Measurements from ENCODE around the gene PPP1R9B. TPM values are rescaled to one million over a fixed set of nuclear protein-coding genes. Genes with fewer than 3 reads are reported as not detected.

Gene PPP1R9B
- total and polyA plus RNA-seq, 2 donors (not counting 1 experiment from before 2014, with no cell fraction given) = 80.7 to 220 TPM

DNA sequence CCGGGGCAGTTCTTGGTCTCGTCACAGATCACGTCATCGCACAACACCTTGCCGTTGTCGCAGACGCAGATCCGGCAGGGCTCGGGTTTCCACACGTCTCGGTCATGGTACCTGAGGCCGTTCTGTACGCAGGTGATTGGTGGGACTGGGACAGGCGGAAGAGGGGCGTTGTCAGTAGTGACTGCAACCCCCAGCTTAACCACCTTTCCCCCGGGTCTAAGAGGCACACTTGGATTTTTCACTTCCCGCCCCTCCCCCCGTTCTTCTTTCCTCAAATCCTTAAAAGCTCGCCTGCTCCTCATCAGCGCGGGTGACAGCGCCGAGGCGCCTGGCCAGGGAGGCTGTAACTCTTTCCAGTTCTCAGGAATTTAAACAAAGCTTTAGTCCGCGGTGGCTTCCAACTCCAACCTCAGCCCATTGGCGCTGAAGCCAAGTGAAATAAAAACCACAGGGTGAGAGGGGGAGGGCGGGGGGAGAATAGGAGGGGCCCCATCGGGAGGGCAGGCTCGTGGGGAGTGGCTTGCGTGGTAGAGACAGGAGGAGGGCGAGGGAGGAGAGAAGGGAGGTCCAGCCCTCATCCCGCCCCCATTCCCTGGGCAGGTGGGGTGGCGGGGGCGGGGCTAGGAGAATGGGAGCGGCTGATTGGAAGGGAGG lies 49.5 kb upstream of the PPP1R9B start:
- intact Hi-C loops (cut with micrococcal nuclease) = loop anchor here (1.0 to 2.0 kb wide), 6 partner anchors 21 to 339 kb away; no protein-coding TSS in a partner anchor
- peak overlapping the region; percentile 32 for H3K27ac Mint-ChIP-seq
- H3K4me1 ChIP-seq (ENCODE audit: control insufficient read depth in 2 of 2, insufficient read depth in 2 of 2, low read length in 2 of 2) = peaks cover 18 to 23% of the 10 kb centered on the region in 2 donors
- TF ChIP-seq EZH2 (IDR thresholded peaks at IDR 0.05; ENCODE audit: borderline replicate concordance, insufficient read depth, low read depth, low read length, poor library complexity, severe bottlenecking) = no peak
- TF ChIP-seq, protein P1, sequence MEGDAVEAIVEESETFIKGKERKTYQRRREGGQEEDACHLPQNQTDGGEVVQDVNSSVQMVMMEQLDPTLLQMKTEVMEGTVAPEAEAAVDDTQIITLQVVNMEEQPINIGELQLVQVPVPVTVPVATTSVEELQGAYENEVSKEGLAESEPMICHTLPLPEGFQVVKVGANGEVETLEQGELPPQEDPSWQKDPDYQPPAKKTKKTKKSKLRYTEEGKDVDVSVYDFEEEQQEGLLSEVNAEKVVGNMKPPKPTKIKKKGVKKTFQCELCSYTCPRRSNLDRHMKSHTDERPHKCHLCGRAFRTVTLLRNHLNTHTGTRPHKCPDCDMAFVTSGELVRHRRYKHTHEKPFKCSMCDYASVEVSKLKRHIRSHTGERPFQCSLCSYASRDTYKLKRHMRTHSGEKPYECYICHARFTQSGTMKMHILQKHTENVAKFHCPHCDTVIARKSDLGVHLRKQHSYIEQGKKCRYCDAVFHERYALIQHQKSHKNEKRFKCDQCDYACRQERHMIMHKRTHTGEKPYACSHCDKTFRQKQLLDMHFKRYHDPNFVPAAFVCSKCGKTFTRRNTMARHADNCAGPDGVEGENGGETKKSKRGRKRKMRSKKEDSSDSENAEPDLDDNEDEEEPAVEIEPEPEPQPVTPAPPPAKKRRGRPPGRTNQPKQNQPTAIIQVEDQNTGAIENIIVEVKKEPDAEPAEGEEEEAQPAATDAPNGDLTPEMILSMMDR (IDR thresholded peaks at IDR 0.05) = no peak
- peaks cover 0 to 49% (median 11%) of the 10 kb centered on the region in 4 experiments for H3K27me3 ChIP-seq (replicated peaks in 1 of 4; ENCODE audit: control extremely low read depth in 1 of 4, control insufficient read depth in 3 of 4, insufficient read depth in 4 of 4, low read length in 3 of 4)
- peak; percentile 80 for DNase-seq
- no peaks in the 10 kb centered on the region for H3K9me3 Mint-ChIP-seq (ENCODE audit: insufficient read depth)
- H4K20me1 ChIP-seq (ENCODE audit: control insufficient read depth, insufficient read depth, low read length, poor library complexity, severe bottlenecking) = no peaks in the 10 kb centered on the region
- no peaks in the 10 kb centered on the region for H3K36me3 ChIP-seq (replicated peaks in 1 of 2; ENCODE audit: control extremely low read depth in 1 of 2, control insufficient read depth in 1 of 2, extremely low read depth in 1 of 2, insufficient read depth in 2 of 2, low read length in 1 of 2)
- H3K4me3 Mint-ChIP-seq = peak overlapping the region; percentile 85
- H3K9me3 ChIP-seq (ENCODE audit: control extremely low read depth in 1 of 3, control insufficient read depth in 2 of 3, insufficient read depth in 1 of 3, low read length in 2 of 3) = peaks cover 0 to 9% (median 0%) of the 10 kb centered on the region in 3 donors
- CTCF ChIA-PET = interaction anchor here (0.6 to 7.3 kb wide), 38 partner anchors 8 to 301 kb away, joined by 3 to 156 read pairs (median 4); partner anchors contain the start of genes ITGA3, PDK2 and TMEM92
- H3K79me2 ChIP-seq (ENCODE audit: control insufficient read depth, insufficient read depth, low read length) = no peaks in the 10 kb centered on the region
- H2AFZ ChIP-seq (ENCODE audit: insufficient read depth, low read depth, low read length, poor library complexity, severe bottlenecking) = peak overlapping the region; percentile 56
- WGBS (ENCODE audit: insufficient coverage) = under 1% methylated on average over 19 of the region's 36 CpGs
- peaks cover 42% of the 10 kb centered on the region for H3K27me3 Mint-ChIP-seq
- peak overlapping the region in 1 of 2 donors; percentile 47 for H3K27ac ChIP-seq (ENCODE audit: low read length in 2 of 2)
- H3K4me2 ChIP-seq (replicated peaks; ENCODE audit: low read depth, low read length, poor library complexity, severe bottlenecking) = peak overlapping the region; percentile 94
- peak overlapping the region in 4 of 5 experiments; percentile 28 to 59 (median 53) for H3K4me3 ChIP-seq (ENCODE audit: control extremely low read depth in 1 of 5, extremely low read depth in 1 of 5, insufficient read depth in 1 of 5, low read depth in 2 of 5, low read length in 4 of 5)
- POLR2A ChIA-PET = interaction anchor here (0.9 to 1.2 kb wide), 3 partner anchors 30 to 197 kb away, joined by 3 to 10 read pairs (median 3); partner anchors contain the start of genes LRRC59 and TMEM92
- H3K4me1 Mint-ChIP-seq = peaks cover 27% of the 10 kb centered on the region
- peak overlapping the region; percentile 57 for H3K9ac ChIP-seq (ENCODE audit: low read length)
- ATAC-seq (ENCODE audit: low read depth) = peak; percentile 70
